GM19468 (cell line): ENCODE results near the gene SORCS2.

Source experiments
- ATAC-seq: cut with Tn5 transposase; IDR thresholded peaks from one replicate; pipeline ENCODE4 v1.9.1; 2021; ENCODE audit warnings: mild to moderate bottlenecking, moderate library complexity, moderate number of reproducible peaks; ENCODE audit not compliant: unreplicated experiment; ENCODE audit errors: extremely low read depth

The SORCS2 gene

GRCh38 chr4:7691982-7692381 lies 499.6 kb downstream of the SORCS2 start:
- ATAC-seq, result no peak

GRCh38 chr4:7692451-7693236 lies 500.3 kb downstream of the SORCS2 start:
- ATAC-seq, result no peak

- no peak for ATAC-seq
These were observed 500.9 kb downstream of the SORCS2 start for GRCh38 chr4:7693237-7693608.

GRCh38 chr4:7693711-7694110 lies 501.4 kb downstream of the SORCS2 start:
- ATAC-seq, result no peak

- ATAC-seq, result no peak
These were observed 502.0 kb downstream of the SORCS2 start for GRCh38 chr4:7694324-7694723.

- ATAC-seq, result no peak
These were observed 505.0 kb downstream of the SORCS2 start for GRCh38 chr4:7697343-7697742.

- ATAC-seq, result no peak
These were observed 505.5 kb downstream of the SORCS2 start for GRCh38 chr4:7697821-7698220.

- no peak for ATAC-seq
These were observed 506.2 kb downstream of the SORCS2 start for GRCh38 chr4:7698584-7698983.

- ATAC-seq, result no peak
These were observed 506.7 kb downstream of the SORCS2 start for GRCh38 chr4:7699031-7699430.

GRCh38 chr4:7699825-7700224 lies 507.5 kb downstream of the SORCS2 start:
- no peak for ATAC-seq

- no peak for ATAC-seq
These were observed 508.3 kb downstream of the SORCS2 start for GRCh38 chr4:7700665-7701064.

GRCh38 chr4:7701866-7702649 lies 509.7 kb downstream of the SORCS2 start:
- ATAC-seq, result no peak

GRCh38 chr4:7703688-7704087 lies 511.4 kb downstream of the SORCS2 start:
- no peak for ATAC-seq

- no peak for ATAC-seq
These were observed 511.8 kb downstream of the SORCS2 start for GRCh38 chr4:7704091-7704490.

- no peak for ATAC-seq
These were observed 512.3 kb downstream of the SORCS2 start for GRCh38 chr4:7704625-7705024.

GRCh38 chr4:7705062-7705461 lies 512.7 kb downstream of the SORCS2 start:
- ATAC-seq, result no peak

- no peak for ATAC-seq
These were observed 513.3 kb downstream of the SORCS2 start for GRCh38 chr4:7705593-7705992.

GRCh38 chr4:7708238-7708637 lies 515.9 kb downstream of the SORCS2 start:
- ATAC-seq, result no peak

GRCh38 chr4:7708981-7709380 lies 516.6 kb downstream of the SORCS2 start:
- ATAC-seq, result no peak

- ATAC-seq, result no peak
These were observed 517.1 kb downstream of the SORCS2 start for GRCh38 chr4:7709431-7709830.

GRCh38 chr4:7710126-7710525 lies 517.8 kb downstream of the SORCS2 start:
- no peak for ATAC-seq
